HTR-8/SVneo (cell line): Measurements from ENCODE around the gene TNN.
"Not testable (repeated sequence)": the region's sequence is repeated elsewhere in the genome, so short reads cannot be mapped to it uniquely, and the experiment has no call there.

Experiments
- DNase-seq: peaks from one replicate; pipeline ENCODE4 v3.0.0; 2011; ENCODE audit warnings: low spot score, mixed read lengths; ENCODE audit not compliant: insufficient read length
- FAIRE-seq: peaks from 2 replicates; lab custom pipeline; 2011; peaks lifted over from hg19 to GRCh38; lab: Jason Lieb, UNC

The TNN gene

DNA sequence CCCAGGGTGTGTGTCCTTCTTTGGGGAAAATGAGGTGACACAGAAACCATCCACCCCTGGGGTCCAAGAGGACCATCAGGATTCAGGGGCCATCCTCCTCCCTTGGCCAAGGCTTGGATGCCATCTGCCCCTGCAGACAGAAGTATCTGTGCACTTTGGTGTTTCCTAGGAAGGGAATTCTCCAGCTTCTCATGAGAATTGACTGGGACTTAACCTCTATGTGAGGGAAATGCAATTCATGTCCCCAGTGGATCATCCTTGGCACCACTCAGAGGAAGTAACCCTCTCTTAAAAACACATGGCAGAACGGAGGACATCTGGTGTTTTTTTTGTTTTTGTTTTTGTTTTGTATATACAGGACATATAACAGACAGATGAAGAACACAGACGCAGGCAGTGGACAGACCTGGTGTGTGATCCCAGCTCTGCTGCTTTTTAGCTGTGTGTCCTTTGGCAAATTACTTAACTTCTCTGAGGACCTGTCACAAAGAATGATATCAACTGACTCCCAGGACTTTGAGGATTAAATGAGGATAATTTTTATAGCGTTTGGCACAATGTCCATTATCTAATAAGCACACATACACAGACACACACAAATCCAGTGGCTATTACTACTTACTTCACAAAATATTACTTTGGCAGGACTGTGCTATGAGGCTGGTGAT is 3.8 kb downstream of the TNN start:
- FAIRE-seq, result no peak
- DNase-seq, result no peak

- FAIRE-seq, result no peak
- DNase-seq, result peak; percentile 13
Measured at GRCh38 chr1:175072099-175072951, 4.7 kb downstream of the TNN start.

GRCh38 chr1:175073061-175073460 is 5.4 kb downstream of the TNN start:
- no peak for FAIRE-seq
- no peak for DNase-seq

DNA sequence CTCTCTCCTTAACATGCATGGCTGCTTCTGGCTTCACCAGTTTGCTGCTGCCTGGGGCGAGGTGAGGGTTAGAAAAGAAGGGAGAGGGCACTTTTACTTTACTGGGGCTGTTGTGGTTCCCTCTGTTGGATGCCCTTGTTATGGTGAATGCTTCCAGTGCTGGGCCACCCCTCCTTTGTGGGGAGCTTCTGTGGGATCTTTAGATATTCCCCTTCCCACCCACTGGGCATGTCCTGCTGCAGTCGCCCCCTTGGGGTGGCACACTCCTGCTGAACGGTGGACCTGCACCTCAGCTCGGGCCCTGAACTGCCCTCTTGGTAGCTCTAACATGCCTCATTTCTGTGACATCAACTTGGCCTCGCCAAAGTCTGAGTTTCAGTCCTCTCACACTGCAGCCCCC is 6.0 kb downstream of the TNN start:
- DNase-seq, result no peak
- FAIRE-seq, result no peak

- DNase-seq, result no peak
- no peak for FAIRE-seq
Measured at GRCh38 chr1:175075572-175076568, 8.2 kb downstream of the TNN start.

GRCh38 chr1:175077356-175078030 is 9.9 kb downstream of the TNN start:
- no peak for FAIRE-seq
- no peak for DNase-seq

DNA sequence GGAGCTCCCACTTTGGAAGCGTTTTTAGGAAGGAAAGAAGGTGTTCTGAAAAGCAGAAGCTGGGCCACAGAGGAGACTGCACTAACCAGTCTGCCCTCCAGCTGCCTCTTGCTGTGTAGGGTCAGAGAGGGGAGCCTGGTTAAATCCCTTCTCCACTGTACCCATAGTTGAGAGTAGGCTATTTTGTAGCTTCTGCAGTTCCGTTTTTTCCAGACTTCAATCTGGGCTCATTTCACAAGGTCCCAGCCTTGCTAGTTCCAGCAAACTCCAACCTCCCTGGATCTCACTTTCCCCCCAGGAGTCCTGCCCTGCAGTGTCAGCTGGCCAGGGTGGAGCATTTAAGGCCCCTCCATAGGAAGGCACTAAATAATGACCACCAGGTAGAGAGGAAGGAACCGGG is 11.0 kb downstream of the TNN start:
- DNase-seq (no peak), FAIRE-seq (no peak)

GRCh38 chr1:175079338-175079737 is 11.7 kb downstream of the TNN start:
- no peak for FAIRE-seq
- no peak for DNase-seq

GRCh38 chr1:175080030-175080429 is 12.4 kb downstream of the TNN start:
- FAIRE-seq (no peak), DNase-seq (no peak)

- DNase-seq (no peak), FAIRE-seq (no peak)
Measured at GRCh38 chr1:175081983-175082382, 14.3 kb downstream of the TNN start.

DNA sequence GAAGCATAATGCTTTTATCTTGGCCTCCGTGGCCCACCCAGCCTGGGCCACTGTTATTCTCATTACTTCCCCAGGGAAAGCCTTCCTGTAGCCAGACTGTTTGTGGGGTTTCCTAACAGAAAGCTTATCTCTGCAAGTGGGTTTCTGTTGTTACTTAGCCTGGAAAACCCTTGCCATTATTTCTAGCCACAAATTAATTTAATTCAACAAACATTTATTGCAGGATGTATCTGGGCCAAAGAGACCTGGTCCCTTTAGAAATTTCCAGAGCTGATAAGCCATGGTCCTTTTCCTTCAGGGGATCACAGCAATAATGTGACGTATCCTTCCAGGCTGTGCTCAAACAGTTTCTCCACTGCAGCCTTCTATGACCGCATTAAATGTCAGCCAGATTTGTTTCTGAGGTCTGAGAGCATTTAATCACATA is 20.9 kb downstream of the TNN start:
- FAIRE-seq, result no peak
- DNase-seq, result no peak

DNA sequence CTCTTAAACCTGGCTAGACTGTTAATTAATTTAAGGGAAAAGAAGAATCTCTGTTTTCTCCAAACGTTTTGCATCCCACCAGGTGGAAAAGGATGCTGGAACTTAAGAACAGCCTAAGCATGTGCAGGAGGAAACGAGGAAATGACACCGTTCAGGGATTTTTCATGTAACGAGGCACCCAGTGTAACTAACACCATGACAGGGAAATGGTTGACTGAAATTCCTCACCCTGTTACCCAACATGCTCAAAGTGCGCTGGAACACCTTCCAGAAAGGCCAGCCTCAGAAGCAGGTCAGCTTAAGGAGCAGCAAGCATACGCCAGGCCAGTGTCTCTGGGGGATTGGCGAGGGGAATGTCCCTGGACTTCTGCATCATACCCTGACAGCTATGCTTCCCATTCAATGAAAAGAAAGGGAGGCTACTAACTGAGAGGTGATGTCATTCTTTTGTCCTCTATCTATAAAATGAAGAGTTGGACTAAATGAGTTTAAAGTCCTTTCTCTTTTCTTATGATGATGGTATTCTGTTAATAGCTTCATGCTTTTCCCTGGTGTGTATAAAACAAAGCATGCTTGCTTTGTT is 21.6 kb downstream of the TNN start:
- no peak for FAIRE-seq
- DNase-seq, result no peak

DNA sequence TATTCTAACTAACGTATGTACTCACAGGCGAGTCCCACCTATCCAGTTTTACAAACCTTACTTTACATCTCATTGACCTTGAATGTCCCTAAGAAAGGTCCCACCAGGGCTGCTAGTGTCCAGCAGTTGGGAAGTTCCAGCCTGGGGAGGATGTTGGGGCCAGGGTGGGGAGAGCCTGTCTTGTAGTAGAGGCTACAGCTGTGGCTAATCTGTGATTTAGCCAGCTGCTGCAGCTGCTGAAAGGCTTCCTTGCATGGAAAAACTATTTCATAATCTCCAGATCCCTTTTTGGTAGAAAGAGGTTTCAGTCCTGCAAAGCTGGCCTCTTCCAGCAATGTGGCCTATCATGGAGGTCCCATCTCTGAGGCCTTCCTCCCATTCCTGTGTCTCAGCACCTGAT is 23.1 kb downstream of the TNN start:
- no peak for FAIRE-seq
- no peak for DNase-seq

- DNase-seq, result no peak
- FAIRE-seq, result no peak
Measured at GRCh38 chr1:175094626-175095025, 27.0 kb downstream of the TNN start.

- FAIRE-seq (no peak), DNase-seq (no peak)
Measured at GRCh38 chr1:175095069-175095468, 27.4 kb downstream of the TNN start.

DNA sequence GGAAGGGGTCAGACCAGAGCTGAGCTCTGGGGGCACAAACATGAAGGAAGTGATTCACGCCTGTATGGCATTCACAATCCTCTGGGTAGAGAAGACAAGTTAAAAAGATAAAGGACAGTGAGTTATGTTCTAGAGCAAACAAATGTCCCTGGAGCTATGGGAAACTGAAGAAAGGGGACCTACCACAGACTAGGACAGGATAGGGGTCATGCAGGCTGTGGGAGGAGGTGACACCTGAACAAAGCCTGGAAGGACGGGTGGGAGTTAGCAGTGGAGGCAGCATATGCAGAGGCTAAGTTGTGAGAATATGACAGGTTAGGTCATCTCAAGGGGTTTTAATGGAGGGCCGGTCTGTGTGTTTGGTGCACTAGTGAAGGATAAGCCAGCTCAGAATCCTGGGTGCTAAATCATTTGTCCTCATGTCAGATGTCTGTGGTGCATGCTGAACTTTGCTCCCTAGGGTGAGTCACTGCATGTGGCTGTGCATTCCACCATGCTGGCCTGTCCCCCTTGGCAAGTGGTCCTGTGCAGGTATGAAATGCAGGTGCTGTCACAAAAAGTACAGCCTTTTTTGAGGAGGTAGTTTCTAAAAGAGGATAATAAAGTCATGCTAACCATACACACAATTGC is 28.5 kb downstream of the TNN start:
- no peak for DNase-seq
- no peak for FAIRE-seq

GRCh38 chr1:175097361-175097760 is 29.7 kb downstream of the TNN start:
- FAIRE-seq (no peak), DNase-seq (no peak)

- DNase-seq, result no peak
Measured at GRCh38 chr1:175099916-175100315, 32.3 kb downstream of the TNN start.

DNA sequence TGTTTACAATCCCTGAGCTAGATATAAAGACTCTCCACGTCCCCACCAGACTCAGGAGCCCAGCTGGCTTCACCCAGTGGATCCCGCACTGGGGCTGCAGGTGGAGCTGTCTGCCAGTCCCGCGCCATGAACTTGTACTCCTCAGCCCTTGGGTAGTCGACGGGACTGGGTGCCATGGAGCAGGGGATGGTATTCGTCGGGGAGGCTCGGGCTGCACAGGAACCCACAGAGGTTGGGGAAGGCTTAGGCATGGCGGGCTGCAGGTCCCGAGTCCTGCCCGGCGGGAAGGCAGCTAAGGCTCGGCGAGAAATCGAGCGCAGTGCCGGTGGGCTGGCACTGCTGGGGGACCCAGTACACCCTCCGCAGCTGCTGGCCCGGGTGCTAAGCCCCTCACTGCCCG is 34.5 kb downstream of the TNN start:
- not testable (repeated sequence) for FAIRE-seq, DNase-seq

More at GRCh38 chr1:175099916-175100315, 32.3 kb downstream of the TNN start:
- FAIRE-seq, result no peak
